HG03565 (cell line): ENCODE data around the gene NCEH1.

Experiments
- ATAC-seq: cut with Tn5 transposase; IDR thresholded peaks from one replicate; pipeline ENCODE4 v1.9.1; 2021; ENCODE audit warnings: mild to moderate bottlenecking, moderate library complexity; ENCODE audit not compliant: unreplicated experiment

Gene NCEH1

DNA sequence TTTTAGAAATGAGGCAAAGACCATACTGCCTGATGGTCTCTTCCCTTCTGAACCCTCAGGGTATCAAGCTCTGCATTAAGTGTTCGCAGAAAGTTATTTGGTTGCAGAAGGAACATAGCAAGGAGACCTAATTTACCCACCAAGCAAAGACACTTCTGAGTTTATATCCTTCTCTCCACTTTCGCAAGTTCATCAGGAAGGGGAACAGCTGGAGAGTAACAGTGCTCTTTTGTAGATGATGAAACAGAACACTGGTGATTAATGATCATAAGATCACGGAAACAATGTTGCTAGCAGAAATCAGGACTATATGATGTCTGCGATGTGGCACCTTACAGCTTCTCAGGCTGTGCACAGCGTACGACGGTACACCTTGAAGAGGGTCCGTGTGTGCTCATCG, 62.1 kb downstream of the NCEH1 start:
- no peak for ATAC-seq

- ATAC-seq, result no peak
These were observed 63.0 kb downstream of the NCEH1 start for GRCh38 chr3:172647823-172648222.

- no peak for ATAC-seq
These were observed 63.8 kb downstream of the NCEH1 start for GRCh38 chr3:172647080-172647479.

DNA sequence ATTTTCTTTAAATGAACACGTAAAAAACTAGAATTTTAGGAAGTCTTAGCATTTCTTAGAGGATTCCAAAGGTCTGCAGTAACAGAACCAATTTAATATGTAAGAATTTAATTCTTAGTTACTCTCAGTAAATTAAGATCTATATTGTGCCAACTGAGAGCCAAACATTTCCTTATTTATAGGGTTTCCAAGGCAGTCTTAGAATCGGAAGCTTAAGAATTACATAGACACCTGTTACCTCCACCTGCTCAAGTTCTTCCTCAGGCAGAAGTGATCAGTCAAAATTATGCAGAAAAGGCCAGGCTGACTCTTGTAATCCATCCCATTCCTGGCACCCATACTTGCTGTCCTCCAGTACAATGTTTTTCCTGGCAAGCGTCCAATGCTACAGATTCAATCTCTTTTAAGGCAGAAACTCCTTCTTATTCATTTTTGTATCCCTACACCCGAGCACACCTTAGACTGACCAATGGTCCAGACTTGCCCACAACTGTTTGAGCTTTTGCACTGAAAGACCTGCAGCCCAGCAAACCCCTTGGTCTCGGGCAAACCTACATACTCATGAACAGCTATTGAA, 64.3 kb downstream of the NCEH1 start:
- ATAC-seq, result no peak

- ATAC-seq, result no peak
These were observed 66.6 kb downstream of the NCEH1 start for GRCh38 chr3:172644258-172644657.

- ATAC-seq, result no peak
These were observed 67.2 kb downstream of the NCEH1 start for GRCh38 chr3:172643506-172644179.

DNA sequence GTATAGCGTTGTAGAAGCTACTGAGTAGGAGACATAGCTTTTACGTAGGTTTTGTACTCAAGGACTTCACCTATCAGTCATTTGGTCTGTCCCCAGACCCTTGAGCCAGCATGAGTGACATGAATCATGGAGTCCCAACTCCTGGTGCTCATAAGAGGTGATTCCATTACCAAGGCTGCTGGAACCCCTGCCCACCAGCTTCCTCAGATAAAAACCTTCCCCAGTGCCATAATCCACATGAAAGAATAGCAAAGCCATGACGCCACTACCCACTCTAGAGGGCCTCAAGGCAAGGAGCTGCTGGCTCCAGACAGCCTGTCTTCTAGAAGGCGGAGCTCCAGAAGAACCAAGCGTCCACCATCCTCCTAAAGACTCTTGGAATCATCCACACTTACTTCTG, 69.6 kb downstream of the NCEH1 start:
- no peak for ATAC-seq

DNA sequence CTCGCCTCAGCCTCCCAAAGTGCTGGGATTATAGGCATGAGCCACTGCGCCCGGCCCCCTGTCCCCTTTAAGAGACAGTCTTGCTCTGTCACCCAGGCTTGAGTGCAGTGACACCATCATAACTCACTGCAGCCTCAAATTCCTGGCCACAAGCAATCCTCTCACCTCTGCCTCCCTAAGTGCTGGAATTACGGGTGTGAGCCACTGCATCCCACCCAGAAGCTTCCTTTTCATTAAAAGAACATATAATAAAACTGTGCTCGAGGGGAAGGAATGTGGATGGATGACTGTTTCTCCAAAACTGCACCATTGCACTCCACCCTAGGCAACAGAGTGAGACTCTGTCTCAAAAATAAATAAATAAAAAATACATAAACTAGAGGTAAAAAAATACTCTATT, 70.1 kb downstream of the NCEH1 start:
- ATAC-seq, result no peak

DNA sequence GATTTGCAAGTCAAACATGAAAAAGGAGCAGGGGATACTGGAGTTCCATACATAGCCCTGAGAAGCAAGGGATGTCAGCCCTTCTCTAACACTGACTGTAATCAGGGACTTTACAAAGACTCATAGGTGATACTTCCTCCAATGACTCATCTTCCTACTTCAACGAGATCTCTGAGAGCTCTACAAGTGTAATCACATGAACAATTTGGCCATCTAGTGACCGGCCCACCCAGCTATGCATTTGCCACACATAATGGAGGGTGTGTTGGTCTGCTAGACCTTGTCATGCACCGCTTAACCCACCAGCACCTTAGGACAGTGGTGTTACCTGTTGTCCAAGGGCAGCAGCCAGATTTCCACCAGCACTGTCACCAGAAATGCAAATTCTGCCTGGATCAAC, 75.3 kb downstream of the NCEH1 start:
- ATAC-seq, result peak; percentile 99

- ATAC-seq, result no peak
These were observed 75.9 kb downstream of the NCEH1 start for GRCh38 chr3:172634948-172635347.

DNA sequence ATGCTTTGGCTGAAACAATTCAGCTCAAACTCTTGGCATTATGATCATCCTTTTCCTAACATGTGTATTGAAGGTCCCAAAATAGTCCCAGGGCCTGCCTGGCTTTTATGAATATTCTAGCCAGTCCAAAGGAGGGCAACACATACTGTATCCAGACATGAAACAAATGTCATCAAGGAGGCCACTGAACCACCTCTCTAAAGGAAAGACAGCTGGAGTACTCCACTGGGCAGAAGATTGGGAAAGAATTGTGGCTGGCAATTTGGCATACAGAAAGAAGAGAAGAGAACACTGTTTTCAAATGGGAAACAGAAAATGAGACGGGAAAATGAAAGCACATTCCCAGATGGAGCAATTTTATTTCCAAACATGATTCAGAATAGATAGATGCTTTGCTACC, 80.6 kb downstream of the NCEH1 start:
- ATAC-seq, result no peak

- no peak for ATAC-seq
These were observed 81.4 kb downstream of the NCEH1 start for GRCh38 chr3:172629470-172629869.

- ATAC-seq, result no peak
These were observed 83.6 kb downstream of the NCEH1 start for GRCh38 chr3:172627057-172627809.

DNA sequence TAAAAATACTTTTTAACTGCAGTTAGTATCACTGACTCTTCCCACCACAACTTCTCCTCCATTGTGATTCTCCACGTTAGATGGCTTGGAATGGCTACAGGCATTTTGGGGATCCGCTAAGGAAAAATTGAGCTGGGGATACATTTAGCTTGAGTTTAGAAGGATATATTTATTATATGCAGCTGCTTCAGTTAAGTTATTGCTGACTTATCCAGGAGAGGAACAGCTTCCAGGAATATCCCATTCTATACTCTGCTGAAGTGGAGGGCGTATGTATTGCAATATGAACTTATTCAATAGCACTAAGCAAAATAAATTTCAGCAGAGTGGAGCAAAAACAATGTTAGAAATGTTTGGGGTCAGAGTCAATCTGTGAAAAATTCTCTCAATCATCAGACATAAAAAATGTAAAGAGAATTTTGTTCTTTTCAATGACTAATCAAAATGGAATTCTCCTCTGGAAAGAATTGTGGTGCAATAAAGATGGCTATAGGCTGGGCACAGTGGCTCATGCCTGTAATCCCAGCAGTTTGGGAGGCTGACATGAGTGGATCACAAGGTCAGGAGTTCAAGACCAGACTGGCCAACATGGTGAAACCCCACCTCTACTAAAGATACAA, 84.7 kb downstream of the NCEH1 start:
- ATAC-seq, result no peak

DNA sequence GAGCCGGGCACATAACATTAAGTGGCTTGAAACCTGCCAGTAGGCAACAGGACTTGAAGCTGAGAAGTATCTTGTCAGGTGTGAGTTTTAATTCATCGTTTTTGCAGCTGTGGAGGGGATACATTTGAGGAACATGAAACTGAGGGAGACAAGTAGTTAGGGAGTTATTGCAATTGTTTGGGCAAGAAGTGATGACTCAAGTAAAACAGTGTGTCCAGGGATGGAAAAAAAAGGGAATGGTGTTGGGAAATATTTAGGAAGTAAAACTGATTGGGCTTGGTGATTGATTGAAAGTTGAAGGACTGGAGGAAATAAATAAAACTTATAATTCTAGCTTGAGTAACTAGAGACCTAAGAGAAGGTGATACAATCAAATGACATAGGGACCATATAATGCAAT, 85.5 kb downstream of the NCEH1 start:
- ATAC-seq, result no peak

GRCh38 chr3:172624999-172625398, 85.9 kb downstream of the NCEH1 start:
- no peak for ATAC-seq

DNA sequence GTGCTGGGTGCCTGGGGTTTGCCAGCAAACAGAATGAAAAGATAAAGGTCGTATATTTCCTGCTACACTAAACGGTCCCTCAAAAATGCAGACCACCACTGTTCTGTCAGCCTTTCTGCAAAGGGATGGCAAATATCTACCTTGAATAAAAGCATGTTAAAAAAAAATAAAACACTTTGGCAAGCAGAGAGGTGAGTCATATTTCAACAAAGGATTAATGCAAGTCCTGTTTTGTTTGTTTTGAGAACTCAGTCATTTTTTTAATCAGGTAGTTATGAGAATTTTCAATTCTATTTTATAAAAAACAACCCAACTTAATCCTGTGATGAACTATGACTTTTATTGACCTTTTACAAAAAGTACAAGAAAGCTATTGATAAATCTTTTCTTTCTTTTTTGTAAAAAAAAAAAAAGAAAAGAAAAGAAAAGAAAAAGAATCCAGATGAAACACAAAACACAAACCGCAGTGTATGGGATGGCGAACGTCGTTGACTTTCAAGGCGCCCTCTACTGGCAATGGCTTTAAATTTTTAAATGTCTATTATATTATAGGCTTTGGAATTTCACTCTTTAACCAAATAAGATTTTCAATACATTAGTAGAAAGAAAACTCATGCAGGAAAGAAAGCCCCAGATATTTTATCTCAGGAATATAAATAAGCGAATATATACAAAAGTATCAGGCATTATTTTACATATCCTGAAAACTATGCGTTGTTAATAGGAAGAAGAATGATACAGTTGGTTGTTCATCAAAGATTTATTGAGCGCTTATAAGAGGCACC, 87.8 kb downstream of the NCEH1 start:
- no peak for ATAC-seq

DNA sequence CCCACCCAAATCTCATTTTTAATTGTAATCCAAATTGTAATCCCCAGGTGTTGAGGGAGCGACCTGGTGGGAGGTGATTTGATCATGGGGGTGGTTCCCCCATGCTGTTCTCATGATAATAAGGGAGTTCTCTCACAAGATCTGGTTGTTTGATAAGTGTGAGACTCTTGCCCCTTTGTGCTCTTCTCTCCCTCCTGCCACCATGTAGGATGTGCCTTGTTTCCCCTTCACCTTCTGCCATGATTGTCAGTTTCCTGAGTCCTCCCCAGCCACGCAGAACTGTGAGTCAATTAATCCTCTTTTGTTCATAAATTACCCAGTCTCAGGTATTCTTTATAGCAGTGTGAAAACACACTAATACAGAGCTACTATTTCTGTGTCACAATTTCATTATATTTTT, 88.7 kb downstream of the NCEH1 start:
- no peak for ATAC-seq

GRCh38 chr3:172617976-172618375, 92.9 kb downstream of the NCEH1 start:
- no peak for ATAC-seq

GRCh38 chr3:172617013-172617706, 93.7 kb downstream of the NCEH1 start:
- ATAC-seq, result no peak
